Peyer's patch (tissue), 4 donors: ENCODE data around the gene GARIN5B. TPM values are rescaled to one million over a fixed set of nuclear protein-coding genes. Genes with fewer than 3 reads are reported as not detected.

Experiments
- DNase-seq, 3 donors: peaks; one replicate each; pipeline ENCODE4 v3.0.0-alpha.2; 2017 to 2019
- H3K27ac ChIP-seq, 4 donors: fragments of 200-600 bp; sonication (generic); one replicate each; pipeline ENCODE4 v1.5.1; 2016 to 2019
- H3K27me3 ChIP-seq, 2 donors: fragments of 200-600 bp; sonication (generic); one replicate each; pipeline ENCODE4 v1.5.1; 2019
- H3K36me3 ChIP-seq, 3 donors: fragments of 200-600 bp; sonication (generic); one replicate each; pipeline ENCODE4 v1.5.1; 2016 to 2019
- H3K4me1 ChIP-seq, 4 donors: fragments of 200-600 bp; sonication (generic); one replicate each; pipeline ENCODE4 v1.5.1; 2016 to 2019
- H3K4me3 ChIP-seq, 4 donors: fragments of 200-600 bp; sonication (generic); 1 replicate in 3 of 4; 2 replicates in 1 of 4; pipeline ENCODE4 v1.5.1; 2016 to 2019; ENCODE audit warnings: mild to moderate bottlenecking in 1 of 4
- H3K9me3 ChIP-seq, 4 donors: fragments of 200-600 bp; sonication (generic); one replicate each; pipeline ENCODE4 v1.5.1; 2016 to 2019; ENCODE audit warnings: mild to moderate bottlenecking in 1 of 4
- CTCF ChIP-seq, 6 experiments: fragments of 450-650 bp in 4 of 6; fragments of 200-600 bp in 2 of 6; sonication (generic) in 1 of 6; IDR thresholded peaks; one replicate each; pipeline ENCODE4 v1.5.1; 2017 to 2019; ENCODE audit warnings: antibody characterized with exemption in 6 of 6, mild to moderate bottlenecking in 3 of 6, moderate library complexity in 1 of 6
- POLR2A ChIP-seq, 2 donors: fragments of 450-650 bp; IDR thresholded peaks; one replicate each; pipeline ENCODE4 v1.5.1; 2017; ENCODE audit warnings: antibody characterized with exemption in 2 of 2, mild to moderate bottlenecking in 2 of 2, moderate library complexity in 2 of 2
- total RNA-seq, 4 donors: library from RNA; depleted of rRNA; stranded (reverse); fragments of >200 nt; gene quantifications; one replicate each; pipeline ENCODE4 v1.1.0, GENCODE V29; 2016

Gene GARIN5B
- total RNA-seq, 4 donors from 2014 or later = not detected

- no peak overlapping the region for H3K27ac ChIP-seq
- TF ChIP-seq POLR2A (IDR thresholded peaks at IDR 0.05) = no peak
- TF ChIP-seq CTCF (IDR thresholded peaks at IDR 0.05) = no peak
- H3K27me3 ChIP-seq = no peaks in the 10 kb centered on the region
- H3K9me3 ChIP-seq = no peaks in the 10 kb centered on the region
- H3K36me3 ChIP-seq = peaks cover 0 to 48% (median 0%) of the 10 kb centered on the region in 3 donors
- DNase-seq = no peak
- H3K4me3 ChIP-seq = no peak overlapping the region
- peaks cover 0 to 2% (median 0%) of the 10 kb centered on the region in 4 donors for H3K4me1 ChIP-seq
Measured at GRCh38 chr19:55400281-55401087, 37.4 kb upstream of the GARIN5B start.

GRCh38 chr19:55398200-55398925 is 35.3 kb upstream of the GARIN5B start:
- no peak for TF ChIP-seq POLR2A (IDR thresholded peaks at IDR 0.05)
- TF ChIP-seq CTCF (IDR thresholded peaks at IDR 0.05) = no peak
- H3K27ac ChIP-seq = no peak overlapping the region
- no peaks in the 10 kb centered on the region for H3K27me3 ChIP-seq
- DNase-seq = no peak
- H3K36me3 ChIP-seq = peaks cover 0 to 31% (median 0%) of the 10 kb centered on the region in 3 donors
- H3K9me3 ChIP-seq = no peaks in the 10 kb centered on the region
- H3K4me1 ChIP-seq = no peaks in the 10 kb centered on the region
- H3K4me3 ChIP-seq = no peak overlapping the region

GRCh38 chr19:55392820-55393761 is 30.0 kb upstream of the GARIN5B start:
- H3K9me3 ChIP-seq = no peaks in the 10 kb centered on the region
- H3K4me3 ChIP-seq = no peak overlapping the region
- no peak for TF ChIP-seq CTCF (IDR thresholded peaks at IDR 0.05)
- TF ChIP-seq POLR2A (IDR thresholded peaks at IDR 0.05) = no peak
- H3K27me3 ChIP-seq = no peaks in the 10 kb centered on the region
- H3K27ac ChIP-seq = no peak overlapping the region
- DNase-seq = no peak
- peaks cover 0 to 26% (median 0%) of the 10 kb centered on the region in 3 donors for H3K36me3 ChIP-seq
- H3K4me1 ChIP-seq = peaks cover 0 to 17% (median 7%) of the 10 kb centered on the region in 4 donors

GRCh38 chr19:55391702-55392615 is 28.9 kb upstream of the GARIN5B start:
- Histone ChIP-seq H3K27me3 (no peaks in the 10 kb centered on the region), H3K4me1 (peaks cover 5 to 29% (median 18%) of the 10 kb centered on the region in 4 donors), H3K4me3 (no peak overlapping the region), H3K27ac (no peak overlapping the region), H3K9me3 (no peaks in the 10 kb centered on the region), H3K36me3 (peaks cover 0 to 38% (median 0%) of the 10 kb centered on the region in 3 donors)
- TF ChIP-seq POLR2A (IDR thresholded peaks at IDR 0.05) (no peak), CTCF (IDR thresholded peaks at IDR 0.05) (no peak)
- no peak for DNase-seq
